PC-3 (cell line): ENCODE data around the gene TTBK1.

Experiments used
- CTCF ChIP-seq: fragments of 300-600 bp; sonication (generic); conservative IDR thresholded peaks from 2 replicates; pipeline ENCODE4 v1.5.1; 2017; ENCODE audit warnings: antibody characterized with exemption, low read depth, mild to moderate bottlenecking, low read length
- EZH2phosphoT487 ChIP-seq: fragments of 300-600 bp; sonication (generic); IDR thresholded peaks from 2 replicates; pipeline ENCODE4 v1.6.1; 2018; ENCODE audit warnings: mild to moderate bottlenecking, antibody characterized with exemption, low read length, borderline replicate concordance

- peak; percentile 86 for TF ChIP-seq CTCF
- no peak for TF ChIP-seq EZH2phosphoT487
Measured at GRCh38 chr6:43228951-43229802, 14.1 kb upstream of the TTBK1 start, which contains the start of gene DNPH1.
